SK-N-SH (cell line): Measurements from ENCODE around the gene KMT2C. TPM values are rescaled to one million over a fixed set of nuclear protein-coding genes. Genes with fewer than 3 reads are reported as not detected.

Source experiments
- CTCF ChIA-PET: fragments of 300-600, 350-600 bp; formaldehyde crosslinking; extraction: SDS; loops from one replicate; lab custom pipeline; 2021; lab: Yijun Ruan, JAX
- POLR2A ChIA-PET: fragments of 350-600 bp; sonication (Branson Sonifier 250); formaldehyde crosslinking; extraction: SDS; loops from one replicate; lab custom pipeline; 2020; ENCODE audit warnings: antibody characterized with exemption, inconsistent platforms; lab: Yijun Ruan, JAX
- DNase-seq: peaks from one replicate; pipeline ENCODE4 v3.0.0; 2012
- H2AFZ ChIP-seq: fragments of 200-600 bp; sonication (generic); 2 replicates; pipeline ENCODE4 v1.8.1; 2016; ENCODE audit warnings: antibody characterized with exemption, mild to moderate bottlenecking, low read depth
- H3F3A ChIP-seq: fragments of 200-600 bp; sonication (generic); replicated peaks from 2 replicates; pipeline ENCODE3; 2016; ENCODE audit warnings: antibody characterized with exemption, mild to moderate bottlenecking; ENCODE audit not compliant: insufficient read depth
- H3K27ac ChIP-seq, 2 experiments: fragments of 200-500 bp in 1 of 2; fragments of 200-600 bp in 1 of 2; sonication (Bioruptor generic) in 1 of 2; sonication (generic), shearing (Covaris generic) in 1 of 2; 2 replicates each; pipeline versions ENCODE4 v1.5.1 to v1.6.1; 2014 to 2016; ENCODE audit warnings: low read depth in 2 of 2, inconsistent platforms in 1 of 2, low read length in 1 of 2, mild to moderate bottlenecking in 1 of 2, mixed read lengths in 1 of 2
- H3K27me3 ChIP-seq: fragments of 200-600 bp; sonication (generic), shearing (Covaris generic); 2 replicates; pipeline ENCODE4 v1.6.1; 2016; ENCODE audit warnings: mixed run types; ENCODE audit not compliant: insufficient read depth
- H3K36me3 ChIP-seq, 2 experiments: fragments of 200-500 bp in 1 of 2; fragments of 200-600 bp in 1 of 2; sonication (Bioruptor generic) in 1 of 2; sonication (generic) in 1 of 2; replicated peaks in 1 of 2; 2 replicates each; pipeline versions ENCODE3 to v1.5.1; 2014 to 2016; ENCODE audit warnings: low read length in 1 of 2, mild to moderate bottlenecking in 1 of 2; ENCODE audit not compliant: insufficient read depth in 2 of 2, control insufficient read depth in 1 of 2
- H3K4me1 ChIP-seq, 2 experiments: fragments of 200-500 bp in 1 of 2; fragments of 200-600 bp in 1 of 2; sonication (Bioruptor generic) in 1 of 2; sonication (generic), shearing (Covaris generic) in 1 of 2; 2 replicates each; pipeline versions ENCODE4 v1.5.1 to v1.6.1; 2014 to 2016; ENCODE audit warnings: low read depth in 1 of 2, low read length in 1 of 2, mixed run types in 1 of 2; ENCODE audit not compliant: insufficient read depth in 2 of 2, control insufficient read depth in 1 of 2
- H3K4me2 ChIP-seq: fragments of 200-600 bp; sonication (generic), shearing (Covaris generic); 2 replicates; pipeline ENCODE4 v1.6.1; 2017; ENCODE audit warnings: mixed run types
- H3K4me3 ChIP-seq, 2 experiments: fragments of 200-500 bp in 1 of 2; fragments of 200-600 bp in 1 of 2; sonication (Bioruptor generic) in 1 of 2; sonication (generic), shearing (Covaris generic) in 1 of 2; 2 replicates each; pipeline versions ENCODE4 v1.5.1 to v1.8.1; 2014 to 2016; ENCODE audit warnings: low read depth in 2 of 2, inconsistent platforms in 1 of 2, low read length in 1 of 2, mild to moderate bottlenecking in 1 of 2, mixed read lengths in 1 of 2, moderate library complexity in 1 of 2
- H3K79me2 ChIP-seq: fragments of 200-600 bp; sonication (generic); 2 replicates; pipeline ENCODE4 v1.8.1; 2017; ENCODE audit warnings: mild to moderate bottlenecking; ENCODE audit not compliant: insufficient read depth
- H3K9ac ChIP-seq: fragments of 200-600 bp; sonication (generic); 2 replicates; pipeline ENCODE4 v1.6.1; 2017; ENCODE audit warnings: mixed run types
- H3K9me2 ChIP-seq: fragments of 200-600 bp; sonication (generic); 2 replicates; pipeline ENCODE4 v1.6.1; 2017; ENCODE audit warnings: mixed run types
- H3K9me3 ChIP-seq: fragments of 200-600 bp; sonication (generic); 2 replicates; pipeline ENCODE4 v1.6.1; 2017; ENCODE audit warnings: mixed run types, mild to moderate bottlenecking, moderate library complexity
- H4K20me1 ChIP-seq: fragments of 200-600 bp; sonication (generic); 2 replicates; pipeline ENCODE4 v1.6.1; 2017; ENCODE audit warnings: mild to moderate bottlenecking, mixed run types; ENCODE audit not compliant: insufficient read depth
- EZH2phosphoT487 ChIP-seq: fragments of 200-600 bp; sonication (generic); IDR thresholded peaks from 2 replicates; pipeline ENCODE4 v1.6.1; 2017; ENCODE audit warnings: low read depth, mixed run types, mild to moderate bottlenecking, antibody characterized with exemption, moderate library complexity, borderline replicate concordance
- FOSL2 ChIP-seq: IDR thresholded peaks from 2 replicates; pipeline ENCODE4 v1.4.0; 2012; ENCODE audit warnings: low read depth, mild to moderate bottlenecking, moderate library complexity, borderline replicate concordance
- FOXJ3 ChIP-seq: sonication (generic); formaldehyde crosslinking; IDR thresholded peaks from 2 replicates; pipeline ENCODE4 v1.5.1; 2020; ENCODE audit warnings: mild to moderate bottlenecking, missing genetic modification reagents
- FOXM1 ChIP-seq: IDR thresholded peaks from 2 replicates; pipeline ENCODE4 v1.4.0; 2012; ENCODE audit warnings: low read depth, mild to moderate bottlenecking
- GABPA ChIP-seq: IDR thresholded peaks from 2 replicates; pipeline ENCODE4 v1.4.0; 2012; ENCODE audit warnings: low read depth, mild to moderate bottlenecking
- GATA2 ChIP-seq: sonication (generic); formaldehyde crosslinking; IDR thresholded peaks from 2 replicates; pipeline ENCODE4 v1.5.0; 2020; ENCODE audit warnings: mild to moderate bottlenecking, missing genetic modification reagents
- MEF2A ChIP-seq: IDR thresholded peaks from 2 replicates; pipeline ENCODE4 v1.4.0; 2012; ENCODE audit warnings: low read depth, borderline replicate concordance
- NFIC ChIP-seq: IDR thresholded peaks from 2 replicates; pipeline ENCODE4 v1.4.0; 2012; ENCODE audit warnings: borderline replicate concordance
- RFX5 ChIP-seq: IDR thresholded peaks from 2 replicates; pipeline ENCODE4 v1.6.1; 2012; ENCODE audit warnings: mild to moderate bottlenecking, improper control_type of control experiment, low read length
- SIN3A ChIP-seq: IDR thresholded peaks from 2 replicates; pipeline ENCODE4 v1.6.1; 2012; ENCODE audit warnings: low read depth, mild to moderate bottlenecking, low read length, moderate library complexity, borderline replicate concordance
- TAF1 ChIP-seq: IDR thresholded peaks from 2 replicates; pipeline ENCODE4 v1.6.1; 2012; ENCODE audit warnings: low read depth, mild to moderate bottlenecking, low read length, moderate library complexity, borderline replicate concordance
- TCF12 ChIP-seq: IDR thresholded peaks from 2 replicates; pipeline ENCODE4 v1.4.0; 2012
- WGBS: methylation state at CpG from one replicate; pipeline ENCODE4 v1.1.6; 2017; ENCODE audit warnings: low lambda C conversion rate; 5-methylcytosine and 5-hydroxymethylcytosine counted together
- polyA plus RNA-seq, 3 experiments: library from polyadenylated mRNA; depleted of rRNA; stranded (reverse); fragments of >200 nt; gene quantifications; 2 replicates each; pipeline ENCODE4 v1.2.3, GENCODE V29; 2012
- TF ChIP-seq, protein P1 (sequence below): fragments of 200-600 bp; sonication (generic); IDR thresholded peaks from 2 replicates; pipeline ENCODE4 v1.6.1; 2017; ENCODE audit warnings: antibody characterized with exemption, mild to moderate bottlenecking, moderate library complexity
- TF ChIP-seq, protein P2 (sequence below): IDR thresholded peaks from 2 replicates; pipeline ENCODE4 v1.4.0; 2012; ENCODE audit warnings: low read depth, borderline replicate concordance
- TF ChIP-seq, protein P3 (sequence below): IDR thresholded peaks from 2 replicates; pipeline ENCODE4 v1.6.1; 2012; ENCODE audit warnings: mild to moderate bottlenecking, low read depth, low read length, moderate library complexity
- TF ChIP-seq, protein P4 (sequence below): IDR thresholded peaks from 2 replicates; pipeline ENCODE4; 2012

KMT2C gene
- polyA plus RNA-seq, 1 of the 3 experiments (the other 2 are of a cell fraction): 8.0 TPM

DNA sequence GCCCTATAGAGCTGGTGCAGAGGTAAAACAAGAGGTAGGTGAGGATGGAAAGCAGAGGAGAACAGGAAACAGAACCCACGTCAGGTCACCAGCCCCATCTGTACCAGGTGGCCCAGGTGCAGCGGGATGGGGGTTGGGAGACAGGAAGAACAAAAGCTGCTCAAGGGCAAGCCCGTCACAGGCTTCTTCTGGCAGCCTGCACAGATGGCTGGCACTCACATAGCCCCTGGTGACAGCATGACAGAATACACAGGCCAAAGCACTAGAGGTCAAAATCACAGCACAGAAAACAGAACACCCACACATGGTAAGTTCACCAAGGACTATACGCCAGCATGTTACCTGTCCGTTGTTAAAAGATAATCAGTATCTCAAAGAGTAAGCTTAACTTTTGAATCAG lies 283.5 kb downstream of the KMT2C start:
- H3K4me1 ChIP-seq: peaks cover 0 to 14% of the 10 kb centered on the region in 2 experiments; a peak in 2 of 4 replicates
- no peak for TF ChIP-seq SIN3A
- TF ChIP-seq RFX5: no peak
- TF ChIP-seq TCF12: no peak
- TF ChIP-seq, protein P1, sequence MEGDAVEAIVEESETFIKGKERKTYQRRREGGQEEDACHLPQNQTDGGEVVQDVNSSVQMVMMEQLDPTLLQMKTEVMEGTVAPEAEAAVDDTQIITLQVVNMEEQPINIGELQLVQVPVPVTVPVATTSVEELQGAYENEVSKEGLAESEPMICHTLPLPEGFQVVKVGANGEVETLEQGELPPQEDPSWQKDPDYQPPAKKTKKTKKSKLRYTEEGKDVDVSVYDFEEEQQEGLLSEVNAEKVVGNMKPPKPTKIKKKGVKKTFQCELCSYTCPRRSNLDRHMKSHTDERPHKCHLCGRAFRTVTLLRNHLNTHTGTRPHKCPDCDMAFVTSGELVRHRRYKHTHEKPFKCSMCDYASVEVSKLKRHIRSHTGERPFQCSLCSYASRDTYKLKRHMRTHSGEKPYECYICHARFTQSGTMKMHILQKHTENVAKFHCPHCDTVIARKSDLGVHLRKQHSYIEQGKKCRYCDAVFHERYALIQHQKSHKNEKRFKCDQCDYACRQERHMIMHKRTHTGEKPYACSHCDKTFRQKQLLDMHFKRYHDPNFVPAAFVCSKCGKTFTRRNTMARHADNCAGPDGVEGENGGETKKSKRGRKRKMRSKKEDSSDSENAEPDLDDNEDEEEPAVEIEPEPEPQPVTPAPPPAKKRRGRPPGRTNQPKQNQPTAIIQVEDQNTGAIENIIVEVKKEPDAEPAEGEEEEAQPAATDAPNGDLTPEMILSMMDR: no peak
- TF ChIP-seq FOSL2: no peak
- no peak for TF ChIP-seq GATA2 (CRISPR knock-in tag)
- TF ChIP-seq, all 33 proteins: peak for 0
- Histone ChIP-seq H3K4me2 (no peak overlapping the region), H3K36me3 (peaks cover 95 to 97% of the 10 kb centered on the region in 2 experiments), H2AFZ (no peak overlapping the region), H4K20me1 (peaks cover 14% of the 10 kb centered on the region; the same call in 1 of the 2 replicates), H3K9ac (no peak overlapping the region), H3K9me2 (no peaks in the 10 kb centered on the region), H3F3A (peaks cover 8% of the 10 kb centered on the region), H3K27me3 (no peaks in the 10 kb centered on the region), H3K79me2 (no peaks in the 10 kb centered on the region), H3K4me3 (no peak overlapping the region), H3K9me3 (no peaks in the 10 kb centered on the region), H3K27ac (no peak overlapping the region)
- WGBS: 96% methylated on average over 5 of the region's 5 CpGs
- no peak for DNase-seq
- ChIA-PET CTCF (interaction anchor here (1.0 to 1.6 kb wide), 5 partner anchors 26 to 555 kb away, joined by 3 to 5 read pairs (median 3); no protein-coding TSS in a partner anchor), POLR2A (no interaction called here)

DNA sequence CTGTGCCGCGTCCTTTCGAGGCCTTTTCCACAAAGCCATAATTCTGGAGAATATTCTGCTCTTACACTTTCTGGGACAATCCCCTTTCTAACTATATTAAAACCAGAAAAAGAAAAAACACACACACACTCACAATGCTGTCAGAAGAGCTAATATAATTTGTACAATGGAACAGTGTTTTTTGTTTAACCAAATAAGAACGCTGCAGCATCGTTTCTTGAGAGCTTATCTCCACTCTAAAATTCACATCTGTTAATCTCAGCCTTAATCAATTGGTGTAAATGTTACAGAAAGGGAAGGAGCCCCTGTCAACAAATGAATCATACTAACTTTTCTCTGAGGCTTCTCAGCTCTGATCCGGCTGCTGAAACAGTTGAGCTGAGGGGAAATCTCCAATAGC lies 286.4 kb downstream of the KMT2C start:
- WGBS: 77% methylated on average over 6 of the region's 6 CpGs
- Histone ChIP-seq H4K20me1 (peaks cover 41% of the 10 kb centered on the region), H3K4me3 (no peak overlapping the region), H3F3A (peaks cover 23% of the 10 kb centered on the region), H3K9me2 (no peaks in the 10 kb centered on the region), H3K36me3 (peaks cover 84 to 96% of the 10 kb centered on the region in 2 experiments), H2AFZ (no peak overlapping the region), H3K9me3 (no peaks in the 10 kb centered on the region), H3K9ac (no peak overlapping the region), H3K4me1 (peaks cover 12 to 13% of the 10 kb centered on the region in 2 experiments), H3K27ac (peak overlapping the region in 1 of 2 experiments; percentile 8; a peak in 2 of 4 replicates), H3K27me3 (no peaks in the 10 kb centered on the region), H3K4me2 (no peak overlapping the region), H3K79me2 (no peaks in the 10 kb centered on the region)
- DNase-seq: no peak
- CTCF ChIA-PET: interaction anchor here (0.9 to 1.5 kb wide), 10 partner anchors 9 to 558 kb away, joined by 3 to 5 read pairs (median 4); no protein-coding TSS in a partner anchor
- POLR2A ChIA-PET: interaction anchor here (1.3 kb wide), 1 partner anchor 123 kb away, joined by 3 read pairs; no protein-coding TSS in a partner anchor
- TF ChIP-seq, protein P2, sequence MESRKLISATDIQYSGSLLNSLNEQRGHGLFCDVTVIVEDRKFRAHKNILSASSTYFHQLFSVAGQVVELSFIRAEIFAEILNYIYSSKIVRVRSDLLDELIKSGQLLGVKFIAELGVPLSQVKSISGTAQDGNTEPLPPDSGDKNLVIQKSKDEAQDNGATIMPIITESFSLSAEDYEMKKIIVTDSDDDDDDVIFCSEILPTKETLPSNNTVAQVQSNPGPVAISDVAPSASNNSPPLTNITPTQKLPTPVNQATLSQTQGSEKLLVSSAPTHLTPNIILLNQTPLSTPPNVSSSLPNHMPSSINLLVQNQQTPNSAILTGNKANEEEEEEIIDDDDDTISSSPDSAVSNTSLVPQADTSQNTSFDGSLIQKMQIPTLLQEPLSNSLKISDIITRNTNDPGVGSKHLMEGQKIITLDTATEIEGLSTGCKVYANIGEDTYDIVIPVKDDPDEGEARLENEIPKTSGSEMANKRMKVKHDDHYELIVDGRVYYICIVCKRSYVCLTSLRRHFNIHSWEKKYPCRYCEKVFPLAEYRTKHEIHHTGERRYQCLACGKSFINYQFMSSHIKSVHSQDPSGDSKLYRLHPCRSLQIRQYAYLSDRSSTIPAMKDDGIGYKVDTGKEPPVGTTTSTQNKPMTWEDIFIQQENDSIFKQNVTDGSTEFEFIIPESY: no peak
- no peak for TF ChIP-seq MEF2A
- TF ChIP-seq EZH2phosphoT487: no peak
- no peak for TF ChIP-seq RFX5
- no peak for TF ChIP-seq FOSL2
- TF ChIP-seq SIN3A: no peak
- no peak for TF ChIP-seq FOXM1
- no peak for TF ChIP-seq GABPA
- peak; percentile 33; the same call in 1 of the 2 replicates for TF ChIP-seq FOXJ3 (CRISPR knock-in tag)
- no peak for TF ChIP-seq TAF1
- TF ChIP-seq, protein P3, sequence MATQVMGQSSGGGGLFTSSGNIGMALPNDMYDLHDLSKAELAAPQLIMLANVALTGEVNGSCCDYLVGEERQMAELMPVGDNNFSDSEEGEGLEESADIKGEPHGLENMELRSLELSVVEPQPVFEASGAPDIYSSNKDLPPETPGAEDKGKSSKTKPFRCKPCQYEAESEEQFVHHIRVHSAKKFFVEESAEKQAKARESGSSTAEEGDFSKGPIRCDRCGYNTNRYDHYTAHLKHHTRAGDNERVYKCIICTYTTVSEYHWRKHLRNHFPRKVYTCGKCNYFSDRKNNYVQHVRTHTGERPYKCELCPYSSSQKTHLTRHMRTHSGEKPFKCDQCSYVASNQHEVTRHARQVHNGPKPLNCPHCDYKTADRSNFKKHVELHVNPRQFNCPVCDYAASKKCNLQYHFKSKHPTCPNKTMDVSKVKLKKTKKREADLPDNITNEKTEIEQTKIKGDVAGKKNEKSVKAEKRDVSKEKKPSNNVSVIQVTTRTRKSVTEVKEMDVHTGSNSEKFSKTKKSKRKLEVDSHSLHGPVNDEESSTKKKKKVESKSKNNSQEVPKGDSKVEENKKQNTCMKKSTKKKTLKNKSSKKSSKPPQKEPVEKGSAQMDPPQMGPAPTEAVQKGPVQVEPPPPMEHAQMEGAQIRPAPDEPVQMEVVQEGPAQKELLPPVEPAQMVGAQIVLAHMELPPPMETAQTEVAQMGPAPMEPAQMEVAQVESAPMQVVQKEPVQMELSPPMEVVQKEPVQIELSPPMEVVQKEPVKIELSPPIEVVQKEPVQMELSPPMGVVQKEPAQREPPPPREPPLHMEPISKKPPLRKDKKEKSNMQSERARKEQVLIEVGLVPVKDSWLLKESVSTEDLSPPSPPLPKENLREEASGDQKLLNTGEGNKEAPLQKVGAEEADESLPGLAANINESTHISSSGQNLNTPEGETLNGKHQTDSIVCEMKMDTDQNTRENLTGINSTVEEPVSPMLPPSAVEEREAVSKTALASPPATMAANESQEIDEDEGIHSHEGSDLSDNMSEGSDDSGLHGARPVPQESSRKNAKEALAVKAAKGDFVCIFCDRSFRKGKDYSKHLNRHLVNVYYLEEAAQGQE: no peak
- TF ChIP-seq, protein P4, sequence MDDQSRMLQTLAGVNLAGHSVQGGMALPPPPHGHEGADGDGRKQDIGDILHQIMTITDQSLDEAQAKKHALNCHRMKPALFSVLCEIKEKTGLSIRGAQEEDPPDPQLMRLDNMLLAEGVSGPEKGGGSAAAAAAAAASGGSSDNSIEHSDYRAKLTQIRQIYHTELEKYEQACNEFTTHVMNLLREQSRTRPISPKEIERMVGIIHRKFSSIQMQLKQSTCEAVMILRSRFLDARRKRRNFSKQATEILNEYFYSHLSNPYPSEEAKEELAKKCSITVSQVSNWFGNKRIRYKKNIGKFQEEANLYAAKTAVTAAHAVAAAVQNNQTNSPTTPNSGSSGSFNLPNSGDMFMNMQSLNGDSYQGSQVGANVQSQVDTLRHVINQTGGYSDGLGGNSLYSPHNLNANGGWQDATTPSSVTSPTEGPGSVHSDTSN: no peak
- TF ChIP-seq NFIC: no peak
